HG03095 (cell line): ENCODE data around the gene PTH2.
"Not testable (repeated sequence)": the region's sequence is repeated elsewhere in the genome, so short reads cannot be mapped to it uniquely, and the experiment has no call there.

Source experiments
- ATAC-seq: cut with Tn5 transposase; IDR thresholded peaks from one replicate; pipeline ENCODE4 v1.9.1; 2021; ENCODE audit warnings: moderate library complexity; ENCODE audit not compliant: unreplicated experiment

Gene PTH2

GRCh38 chr19:49390131-49390928, 32.9 kb downstream of the PTH2 start:
- ATAC-seq: no peak

- no peak for ATAC-seq
These were observed 33.8 kb downstream of the PTH2 start for GRCh38 chr19:49389406-49389805.

GRCh38 chr19:49387936-49388372, 35.3 kb downstream of the PTH2 start, which contains the start of gene KASH5:
Gene KASH5, plus strand, starts transcription at chr19:49388249. Its CDS starts 2,635 bp downstream, at chr19:49390884.
- ATAC-seq: no peak

- no peak for ATAC-seq
These were observed 39.6 kb downstream of the PTH2 start for GRCh38 chr19:49383599-49383998.

GRCh38 chr19:49382639-49383038, 40.6 kb downstream of the PTH2 start:
- ATAC-seq: no peak

- no peak for ATAC-seq
These were observed 42.9 kb downstream of the PTH2 start for GRCh38 chr19:49380391-49380790.

- ATAC-seq: no peak
These were observed 44.7 kb downstream of the PTH2 start for GRCh38 chr19:49378512-49378911.

- no peak for ATAC-seq
These were observed 48.4 kb downstream of the PTH2 start for GRCh38 chr19:49374665-49375434.

GRCh38 chr19:49373174-49373573, 50.1 kb downstream of the PTH2 start:
- not testable (repeated sequence) for ATAC-seq
